K562 (cell line): ENCODE results near the gene PYM1. TPM values are rescaled to one million over a fixed set of nuclear protein-coding genes. Genes with fewer than 3 reads are reported as not detected.

Experiments used
- BMI1 ChIP-seq: fragments of 150-350 bp; IDR thresholded peaks from 2 replicates; pipeline ENCODE4 v1.6.1; 2014; ENCODE audit warnings: low read length
- E2F5 ChIP-seq: sonication (generic); formaldehyde crosslinking; IDR thresholded peaks from 2 replicates; pipeline ENCODE4 v1.8.0; 2022; ENCODE audit warnings: mild to moderate bottlenecking, missing genetic modification reagents
- EP400 ChIP-seq: fragments of 450-650 bp; IDR thresholded peaks from 2 replicates; pipeline ENCODE4 v1.6.1; 2017; ENCODE audit warnings: antibody characterized with exemption, mild to moderate bottlenecking, moderate library complexity
- ETV5 ChIP-seq: sonication (generic); formaldehyde crosslinking; IDR thresholded peaks from 2 replicates; pipeline ENCODE4 v1.4.0; 2020; ENCODE audit warnings: low read depth, mild to moderate bottlenecking, missing genetic modification reagents
- EZH2 ChIP-seq: IDR thresholded peaks from 2 replicates; pipeline ENCODE4 v1.6.1; 2012; ENCODE audit warnings: low read depth, mild to moderate bottlenecking, inconsistent platforms, low read length, borderline replicate concordance
- GATAD2A ChIP-seq: fragments of 450-650 bp; IDR thresholded peaks from 2 replicates; pipeline ENCODE4 v1.6.1; 2017
- HSF4 ChIP-seq: fragments of 250-450 bp; sonication (Bioruptor Pico); IDR thresholded peaks from 2 replicates; pipeline ENCODE4 v2.1.2; 2022; ENCODE audit warnings: mild to moderate bottlenecking, moderate library complexity, borderline replicate concordance
- NEUROD1 ChIP-seq: fragments of 150-350 bp; IDR thresholded peaks from 2 replicates; pipeline ENCODE4 v1.6.1; 2014; ENCODE audit warnings: borderline replicate concordance, low read length, low read depth; ENCODE audit not compliant: partially characterized antibody
- POLR2A ChIP-seq: fragments of 450-650 bp; conservative IDR thresholded peaks from 2 replicates; pipeline ENCODE4 v1.6.1; 2016
- POLR2B ChIP-seq: fragments of 450-650 bp; IDR thresholded peaks from 2 replicates; pipeline ENCODE4 v1.6.1; 2018; ENCODE audit warnings: low read depth; ENCODE audit not compliant: partially characterized antibody
- POLR2G ChIP-seq: fragments of 200-400 bp; formaldehyde crosslinking; IDR thresholded peaks from 2 replicates; pipeline ENCODE4 v1.6.1; 2017; ENCODE audit warnings: low read depth, mild to moderate bottlenecking, antibody characterized with exemption, low read length, moderate library complexity
- RBBP5 ChIP-seq: fragments of 200-600 bp; sonication (generic); IDR thresholded peaks from 2 replicates; pipeline ENCODE4 v1.6.1; 2012; ENCODE audit warnings: borderline replicate concordance, mild to moderate bottlenecking, low read length, control low read depth, inconsistent platforms; ENCODE audit not compliant: insufficient read depth, poor library complexity, severe bottlenecking
- RBFOX2 ChIP-seq: fragments of 200-400 bp; formaldehyde crosslinking; IDR thresholded peaks from 2 replicates; pipeline ENCODE4 v1.6.1; 2017; ENCODE audit warnings: low read depth, mild to moderate bottlenecking, low read length, moderate library complexity
- RBM22 ChIP-seq: fragments of 200-400 bp; formaldehyde crosslinking; IDR thresholded peaks from 2 replicates; pipeline ENCODE4 v1.6.1; 2018; ENCODE audit warnings: low read length, low read depth; ENCODE audit not compliant: poor library complexity, severe bottlenecking
- RNF219 ChIP-seq: fragments of 250-450 bp; sonication (Bioruptor Pico); IDR thresholded peaks from 2 replicates; pipeline ENCODE4 v1.5.0; 2022; ENCODE audit warnings: mild to moderate bottlenecking
- SIX5 ChIP-seq, 2 experiments: IDR thresholded peaks; 2 replicates each; pipeline ENCODE4 v1.6.1; 2011; ENCODE audit warnings: low read length in 2 of 2, borderline replicate concordance in 1 of 2, low read depth in 1 of 2, mild to moderate bottlenecking in 1 of 2, moderate library complexity in 1 of 2; ENCODE audit not compliant: insufficient read depth in 1 of 2
- TEAD4 ChIP-seq, 2 experiments: sonication (generic) in 1 of 2; formaldehyde crosslinking in 1 of 2; IDR thresholded peaks; 2 replicates each; pipeline versions ENCODE4 v1.6.1 to v1.8.0; 2012 to 2022; ENCODE audit warnings: borderline replicate concordance in 1 of 2, inconsistent platforms in 1 of 2, low read length in 1 of 2, mild to moderate bottlenecking in 1 of 2, missing genetic modification reagents in 1 of 2
- U2AF2 ChIP-seq: fragments of 200-400 bp; formaldehyde crosslinking; optimal IDR thresholded peaks from 2 replicates; pipeline ENCODE3; 2017; ENCODE audit warnings: low read depth, mild to moderate bottlenecking, low read length
- YBX1 ChIP-seq: fragments of 450-650 bp; IDR thresholded peaks from 2 replicates; pipeline ENCODE4 v1.7.1; 2016; ENCODE audit warnings: mild to moderate bottlenecking
- ZEB2 ChIP-seq: fragments of 450-650 bp; IDR thresholded peaks from 2 replicates; pipeline ENCODE4 v1.6.1; 2016
- ZFX ChIP-seq: sonication (generic); formaldehyde crosslinking; IDR thresholded peaks from 2 replicates; pipeline ENCODE4 v1.8.0; 2022; ENCODE audit warnings: mild to moderate bottlenecking, missing genetic modification reagents, moderate library complexity
- ZNF707 ChIP-seq: fragments of 250-450 bp; sonication (Bioruptor Pico); conservative IDR thresholded peaks from 2 replicates; pipeline ENCODE4 v1.8.0; 2022; ENCODE audit warnings: inconsistent platforms, mild to moderate bottlenecking, moderate library complexity
- polyA plus RNA-seq, 8 experiments: library from polyadenylated mRNA; depleted of rRNA in 4 of 8; stranded (reverse) in 5 of 8; unstranded in 3 of 8; fragments of >200 nt; fragmentation: Nextera tagmentation in 2 of 8; fragmentation: Illumina TruSeq in 1 of 8; extraction: Ambion mirVana in 2 of 8; extraction: Trizol in 1 of 8; gene quantifications; 2 replicates each; pipeline versions ENCODE4 v1.2.1 to v1.2.3, GENCODE V29; 2011 to 2014; ENCODE audit warnings: inconsistent platforms in 1 of 8, missing spikeins in 1 of 8
- total RNA-seq, 7 experiments: library from RNA; depleted of rRNA in 6 of 7; stranded (reverse); fragments of >200 nt in 6 of 7; fragmentation: Illumina TruSeq in 2 of 7; extraction: Trizol in 2 of 7; gene quantifications; 2 replicates each; pipeline versions ENCODE4 v1.2.1 to v1.2.3, GENCODE V29; 2011 to 2021; ENCODE audit warnings: low replicate concordance in 1 of 7
- TF ChIP-seq, protein P1 (sequence below): fragments of 450-650 bp; IDR thresholded peaks from 2 replicates; pipeline ENCODE4 v1.6.1; 2017; ENCODE audit warnings: mild to moderate bottlenecking, moderate library complexity

The PYM1 gene
- total and polyA plus RNA-seq, 9 of the 15 experiments (the other 6 are each of a cell fraction or from before 2014, with no cell fraction given) = 29.0 to 51.3 (median 34.1) TPM

- no peak for TF ChIP-seq SIX5 (IDR thresholded peaks at IDR 0.05; ENCODE audit: borderline replicate concordance in 1 of 2, insufficient read depth in 1 of 2, low read depth in 1 of 2, low read length in 2 of 2)
- TF ChIP-seq BMI1 = no peak
- TF ChIP-seq GATAD2A = 0 out of 2 replicates have a peak, but pooled peaks have one; percentile 29
- no peak for TF ChIP-seq U2AF2
- TF ChIP-seq ZEB2 = no peak
- peak; percentile 74 for TF ChIP-seq RBFOX2
- TF ChIP-seq HSF4 = no peak
- TF ChIP-seq ETV5 (CRISPR knock-in tag) = peak; percentile 26; the same call in 1 of the 2 replicates
- TF ChIP-seq NEUROD1 = no peak
- no peak for TF ChIP-seq TEAD4 (IDR thresholded peaks at IDR 0.05; ENCODE audit: low read length)
- TF ChIP-seq TEAD4 (CRISPR knock-in tag; IDR thresholded peaks at IDR 0.05; ENCODE audit: borderline replicate concordance) = no peak
- no peak for TF ChIP-seq ZNF707 (CRISPR knock-in tag)
- TF ChIP-seq, protein P1, sequence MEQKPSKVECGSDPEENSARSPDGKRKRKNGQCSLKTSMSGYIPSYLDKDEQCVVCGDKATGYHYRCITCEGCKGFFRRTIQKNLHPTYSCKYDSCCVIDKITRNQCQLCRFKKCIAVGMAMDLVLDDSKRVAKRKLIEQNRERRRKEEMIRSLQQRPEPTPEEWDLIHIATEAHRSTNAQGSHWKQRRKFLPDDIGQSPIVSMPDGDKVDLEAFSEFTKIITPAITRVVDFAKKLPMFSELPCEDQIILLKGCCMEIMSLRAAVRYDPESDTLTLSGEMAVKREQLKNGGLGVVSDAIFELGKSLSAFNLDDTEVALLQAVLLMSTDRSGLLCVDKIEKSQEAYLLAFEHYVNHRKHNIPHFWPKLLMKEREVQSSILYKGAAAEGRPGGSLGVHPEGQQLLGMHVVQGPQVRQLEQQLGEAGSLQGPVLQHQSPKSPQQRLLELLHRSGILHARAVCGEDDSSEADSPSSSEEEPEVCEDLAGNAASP = no peak
- no peak for TF ChIP-seq YBX1
- 0 out of 2 replicates have a peak, but pooled peaks have one; percentile 16 for TF ChIP-seq EP400
- TF ChIP-seq RNF219 = no peak
- TF ChIP-seq EZH2 = no peak
- TF ChIP-seq RBM22 = no peak
- TF ChIP-seq RBBP5 = peak; percentile 55
- TF ChIP-seq POLR2A = peak; percentile 44; the same call in 1 of the 2 replicates
- TF ChIP-seq POLR2G = peak; percentile 79
- no peak for TF ChIP-seq E2F5 (CRISPR knock-in tag)
- peak; percentile 93 for TF ChIP-seq ZFX (CRISPR knock-in tag)
- TF ChIP-seq POLR2B = peak; percentile 49
Measured at GRCh38 chr12:55974308-55974730, 46.6 kb upstream of the PYM1 start (continued).
